GM21360 (cell line): ENCODE measurements around the gene GP5.

Experiments
- ATAC-seq: cut with Tn5 transposase; IDR thresholded peaks from one replicate; pipeline ENCODE4 v1.9.1; 2021; ENCODE audit warnings: mild to moderate bottlenecking, moderate library complexity; ENCODE audit not compliant: unreplicated experiment

The GP5 gene

DNA sequence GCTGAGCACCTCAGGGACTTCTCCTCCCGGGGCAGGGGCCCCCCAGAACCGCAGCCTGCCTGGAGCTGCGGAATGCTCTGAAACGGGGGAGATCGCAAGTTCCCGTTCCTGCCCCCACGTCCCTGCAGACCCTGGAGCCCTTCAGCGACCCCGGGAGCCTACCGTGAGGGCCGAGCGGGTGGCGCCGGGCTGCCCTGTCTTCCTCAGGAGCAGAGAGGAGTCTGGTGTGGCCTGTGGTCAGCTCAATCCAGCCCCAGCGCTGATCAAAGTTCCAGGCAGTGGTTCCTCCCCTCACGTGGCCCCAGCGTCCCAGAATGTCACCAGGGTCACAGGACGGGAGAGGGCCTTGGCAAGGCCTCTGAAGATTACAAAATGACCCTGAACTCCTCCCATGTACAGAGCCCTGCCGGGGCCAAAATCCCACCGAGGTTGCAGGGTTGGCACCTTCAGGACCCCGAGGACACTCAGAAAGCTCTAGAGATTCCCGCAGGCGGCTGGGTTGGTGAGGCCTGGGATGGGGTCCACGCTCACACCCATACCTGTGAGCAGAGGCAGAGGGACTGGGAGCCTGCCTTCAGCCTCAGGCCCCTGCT is 47.9 kb downstream of the GP5 start, which contains the start of gene CPN2:
TSS of gene CPN2 (minus strand) at position 249 of the 593 bp plus-strand sequence. CDS start 8,626 bp downstream, outside the sequence.
- ATAC-seq, result no peak

DNA sequence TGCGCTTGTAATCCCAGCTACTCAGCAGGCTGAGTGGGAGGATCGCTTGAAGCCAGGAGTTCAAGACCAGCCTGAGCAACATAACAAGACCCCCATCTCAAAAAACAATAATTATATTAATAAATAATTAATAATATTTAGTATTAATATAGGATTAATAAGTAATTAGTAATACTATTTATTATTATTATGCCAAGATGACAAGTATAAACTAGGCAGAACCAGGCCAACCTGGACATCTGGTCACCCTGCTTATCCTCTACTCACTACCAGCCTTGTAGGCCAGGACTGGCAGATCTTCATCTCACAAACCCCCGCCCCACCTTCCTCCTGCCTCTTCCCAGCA is 48.4 kb downstream of the GP5 start:
- ATAC-seq, result no peak

DNA sequence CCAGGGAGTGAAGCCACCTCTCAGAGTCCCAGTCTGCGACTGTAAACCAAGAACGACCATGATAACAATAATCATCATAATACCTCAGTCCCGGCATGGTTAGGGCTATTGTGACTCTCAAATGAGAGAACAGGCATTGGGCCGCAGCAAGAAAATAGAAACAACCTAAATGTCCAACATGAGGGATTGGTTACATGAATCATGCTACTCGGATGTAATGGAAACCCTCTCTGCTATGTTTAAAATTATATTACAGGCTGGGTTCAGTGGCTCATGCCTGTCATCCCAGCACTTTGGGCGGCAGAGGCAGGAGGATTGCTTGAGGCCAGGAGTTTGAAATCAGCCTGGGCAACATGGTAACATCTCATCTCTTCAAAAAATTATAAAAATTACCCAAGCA is 50.7 kb downstream of the GP5 start:
- ATAC-seq, result no peak

DNA sequence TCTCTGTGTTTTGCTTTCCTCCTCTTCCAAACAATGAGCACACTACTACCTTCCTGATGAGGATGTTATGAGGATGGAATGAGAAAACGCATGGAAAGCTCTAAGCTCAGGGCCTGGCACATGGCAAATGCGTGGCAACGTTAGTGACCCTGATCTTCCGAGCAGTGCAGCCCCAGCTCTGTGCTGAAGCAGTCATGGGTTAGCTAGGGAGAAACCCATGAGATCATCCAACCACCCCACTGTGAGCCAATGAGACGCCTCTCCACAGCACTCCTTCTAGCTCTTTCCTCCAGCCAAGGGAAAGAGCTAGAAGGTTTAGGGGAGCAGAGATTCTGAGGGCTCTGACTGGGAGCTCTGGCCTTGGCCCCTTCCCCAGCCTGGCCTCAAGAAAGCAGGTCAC is 52.4 kb downstream of the GP5 start:
- no peak for ATAC-seq

DNA sequence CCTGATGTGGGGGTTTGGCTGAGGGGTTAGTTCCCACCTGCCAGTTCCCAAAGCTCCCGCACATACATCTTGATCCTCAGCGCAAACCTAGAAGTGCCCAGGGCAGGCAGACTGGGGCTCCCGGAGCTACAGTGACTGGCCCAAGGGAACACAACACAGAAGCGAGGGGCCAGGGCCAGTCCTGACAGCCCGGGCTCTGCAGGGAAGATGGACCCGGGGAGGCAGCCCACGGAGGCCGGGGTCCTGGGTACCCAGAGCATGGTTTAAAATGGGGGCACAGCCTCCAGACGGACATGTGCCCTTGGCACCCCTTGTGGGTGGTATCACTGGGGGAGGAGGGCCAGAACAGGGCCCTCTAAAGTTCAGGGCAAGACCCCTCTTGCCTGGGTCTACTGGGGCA is 53.0 kb downstream of the GP5 start:
- ATAC-seq, result no peak
